Lower leg skin (tissue), 4 donors: ENCODE measurements around the gene S100A13. TPM values are rescaled to one million over a fixed set of nuclear protein-coding genes. Genes with fewer than 3 reads are reported as not detected.

ENCODE experiments used
- DNase-seq, 2 donors: peaks; one replicate each; pipeline ENCODE4 v3.0.0-alpha.2; 2019; ENCODE audit warnings: low spot score in 2 of 2
- H3K4me3 ChIP-seq: fragments of 200-600 bp; sonication (generic); 2 replicates; pipeline ENCODE4 v1.5.1; 2017; ENCODE audit warnings: mild to moderate bottlenecking, low read depth; ENCODE audit not compliant: poor library complexity, severe bottlenecking
- POLR2A ChIP-seq, 2 donors: fragments of 450-650 bp; IDR thresholded peaks; one replicate each; pipeline ENCODE4 v1.6.1; 2016 to 2017; ENCODE audit warnings: antibody characterized with exemption in 2 of 2, mild to moderate bottlenecking in 1 of 2, moderate library complexity in 1 of 2
- WGBS, 2 donors: methylation state at CpG; one replicate each; pipeline ENCODE4 v1.1.5; 2018; 5-methylcytosine and 5-hydroxymethylcytosine counted together
- intact Hi-C: fragments of 100-400 bp; cut with DNase I; formaldehyde crosslinking; loops from one replicate; pipeline ENCODE4 v1.15.0; 2023; ENCODE audit warnings: low total_unique reads
- total RNA-seq, 4 donors: library from RNA; depleted of rRNA; stranded (reverse); fragments of >200 nt; gene quantifications; one replicate each; pipeline ENCODE4 v1.1.0, GENCODE V29; 2016
- TF ChIP-seq, protein P1 (sequence below), 3 donors: fragments of 450-650 bp; IDR thresholded peaks; one replicate each; pipeline ENCODE4 v1.5.1; 2016; ENCODE audit warnings: antibody characterized with exemption in 3 of 3, mild to moderate bottlenecking in 3 of 3, moderate library complexity in 2 of 3

S100A13 gene
- total RNA-seq, 4 donors from 2014 or later, result 44.1 to 72.8 (median 47.2) TPM

DNA sequence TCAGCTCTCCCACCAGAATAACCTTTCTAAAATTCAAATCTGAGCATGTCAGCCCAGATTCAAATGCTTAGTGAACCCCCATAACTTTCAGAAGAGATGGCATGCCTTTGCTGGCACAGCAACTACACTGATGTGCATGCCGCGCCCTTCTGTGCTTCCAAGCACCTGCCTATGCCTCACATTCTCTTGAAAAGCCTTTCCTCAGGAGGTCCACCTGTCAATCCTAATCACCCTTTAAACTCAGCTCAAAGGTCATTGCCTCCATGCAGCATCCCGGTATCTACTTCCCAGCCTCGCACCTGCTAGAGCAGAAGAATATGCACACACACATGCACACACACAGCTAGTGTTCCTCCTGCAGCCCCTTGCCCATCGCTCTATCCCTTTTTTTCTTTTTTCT lies 56.4 kb downstream of the S100A13 start:
- H3K4me3 ChIP-seq, result no peak overlapping the region
- DNase-seq, result no peak
- TF ChIP-seq POLR2A (IDR thresholded peaks at IDR 0.05), result no peak
- TF ChIP-seq, protein P1, sequence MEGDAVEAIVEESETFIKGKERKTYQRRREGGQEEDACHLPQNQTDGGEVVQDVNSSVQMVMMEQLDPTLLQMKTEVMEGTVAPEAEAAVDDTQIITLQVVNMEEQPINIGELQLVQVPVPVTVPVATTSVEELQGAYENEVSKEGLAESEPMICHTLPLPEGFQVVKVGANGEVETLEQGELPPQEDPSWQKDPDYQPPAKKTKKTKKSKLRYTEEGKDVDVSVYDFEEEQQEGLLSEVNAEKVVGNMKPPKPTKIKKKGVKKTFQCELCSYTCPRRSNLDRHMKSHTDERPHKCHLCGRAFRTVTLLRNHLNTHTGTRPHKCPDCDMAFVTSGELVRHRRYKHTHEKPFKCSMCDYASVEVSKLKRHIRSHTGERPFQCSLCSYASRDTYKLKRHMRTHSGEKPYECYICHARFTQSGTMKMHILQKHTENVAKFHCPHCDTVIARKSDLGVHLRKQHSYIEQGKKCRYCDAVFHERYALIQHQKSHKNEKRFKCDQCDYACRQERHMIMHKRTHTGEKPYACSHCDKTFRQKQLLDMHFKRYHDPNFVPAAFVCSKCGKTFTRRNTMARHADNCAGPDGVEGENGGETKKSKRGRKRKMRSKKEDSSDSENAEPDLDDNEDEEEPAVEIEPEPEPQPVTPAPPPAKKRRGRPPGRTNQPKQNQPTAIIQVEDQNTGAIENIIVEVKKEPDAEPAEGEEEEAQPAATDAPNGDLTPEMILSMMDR (IDR thresholded peaks at IDR 0.05), result no peak
- intact Hi-C loops, result loop anchor here (10.0 kb wide), 2 partner anchors 94 to 184 kb away; no protein-coding TSS in a partner anchor
- 88 to 95% methylated on average over 5 of the region's 5 CpGs for WGBS, 2 donors

GRCh38 chr1:153569465-153569864 lies 57.8 kb downstream of the S100A13 start:
- H3K4me3 ChIP-seq, result no peak overlapping the region
- no peak for TF ChIP-seq POLR2A (IDR thresholded peaks at IDR 0.05)
- TF ChIP-seq, protein P1 (IDR thresholded peaks at IDR 0.05), result no peak
- 88 to 91% methylated on average over 8 of the region's 8 CpGs for WGBS, 2 donors
- intact Hi-C loops, result loop anchor here (2.0 to 5.0 kb wide), 2 partner anchors 37 to 57 kb away; no protein-coding TSS in a partner anchor
- DNase-seq, result no peak

Other genes starting within 250 kb of the S100A13 start
- 10 to 100 TPM in 1 of 4 donors, 1 to 10 TPM in 3; 1.3 to 14.3 (median 6.0) TPM for gene S100A8, start 236.4 kb downstream of the S100A13 start, total RNA-seq
- gene S100A7A, start 211.0 kb downstream of the S100A13 start, total RNA-seq, result not detected
- gene S100A7, start 166.9 kb downstream of the S100A13 start, total RNA-seq, result 10 to 100 TPM; 12.2 to 46.8 (median 31.3) TPM
- 100 to 1,000 TPM; 147 to 251 (median 192) TPM for gene S100A6, start 91.5 kb downstream of the S100A13 start, total RNA-seq
- gene S100A5, start 86.6 kb downstream of the S100A13 start, total RNA-seq, result not detected
- gene S100A4, start 81.7 kb downstream of the S100A13 start, total RNA-seq, result 100 to 1,000 TPM in 3 of 4 donors, 10 to 100 TPM in 1; 94.4 to 215 (median 146) TPM
- 10 to 100 TPM in 1 of 4 donors, 1 to 10 TPM in 2, not detected in 1; 1.2 to 78.2 (median 2.2) TPM for gene S100A3, start 78.2 kb downstream of the S100A13 start, total RNA-seq
- gene S100A2, start 61.7 kb downstream of the S100A13 start, total RNA-seq, result 100 to 1,000 TPM in 1 of 4 donors, 10 to 100 TPM in 3; 71.5 to 143 (median 96.4) TPM
- 100 to 1,000 TPM; 289 to 390 (median 329) TPM for gene S100A16, start 14.4 kb downstream of the S100A13 start, total RNA-seq
- 100 to 1,000 TPM; 416 to 668 (median 495) TPM for gene S100A14, start 11.2 kb downstream of the S100A13 start, total RNA-seq
- 10 to 100 TPM in 3 of 4 donors, 1 to 10 TPM in 1; 8.7 to 33.5 (median 23.8) TPM for gene S100A1, start 929 bp upstream of the S100A13 start, total RNA-seq
- gene CHTOP, start 6.6 kb upstream of the S100A13 start, total RNA-seq, result 10 to 100 TPM; 56.1 to 86.9 (median 65.5) TPM
- gene SNAPIN, start 31.2 kb upstream of the S100A13 start, total RNA-seq, result 10 to 100 TPM; 34.8 to 60.4 (median 46.9) TPM
- gene ILF2, start 43.5 kb upstream of the S100A13 start, total RNA-seq, result 100 to 1,000 TPM in 2 of 4 donors, 10 to 100 TPM in 2; 80.4 to 118 (median 105) TPM
- gene NPR1, start 51.2 kb upstream of the S100A13 start, total RNA-seq, result 10 to 100 TPM in 2 of 4 donors, 1 to 10 TPM in 2; 4.3 to 16.5 (median 7.7) TPM
- gene INTS3, start 100.5 kb upstream of the S100A13 start, total RNA-seq, result 10 to 100 TPM; 28.0 to 31.5 (median 29.6) TPM
- 10 to 100 TPM; 21.6 to 70.3 (median 45.3) TPM for gene SLC27A3, start 147.9 kb upstream of the S100A13 start, total RNA-seq